Left ventricle myocardium inferior (tissue), 1 donor: ENCODE measurements around the gene C1orf115. TPM values are rescaled to one million over a fixed set of nuclear protein-coding genes. Genes with fewer than 3 reads are reported as not detected.

ENCODE experiments used
- DNase-seq: peaks from one replicate; pipeline ENCODE4 v3.0.0-alpha.2; 2020
- H3K27ac ChIP-seq: fragments of 200-600 bp; replicated peaks from 2 replicates; pipeline ENCODE4 v1.8.0; 2021
- H3K27me3 ChIP-seq: fragments of 200-600 bp; 2 replicates; pipeline ENCODE4 v1.8.0; 2021; ENCODE audit warnings: low read depth
- H3K36me3 ChIP-seq: fragments of 200-600 bp; 2 replicates; pipeline ENCODE4 v1.8.0; 2021
- H3K4me1 ChIP-seq: fragments of 200-600 bp; 2 replicates; pipeline ENCODE4 v1.8.0; 2021
- H3K4me3 ChIP-seq: fragments of 200-600 bp; 2 replicates; pipeline ENCODE4 v1.8.0; 2021; ENCODE audit warnings: mild to moderate bottlenecking, moderate library complexity
- H3K9me3 ChIP-seq: fragments of 200-600 bp; replicated peaks from 2 replicates; pipeline ENCODE4 v1.8.0; 2021
- intact Hi-C: fragments of 100-400 bp; cut with micrococcal nuclease; formaldehyde crosslinking; loops from one replicate; pipeline ENCODE4 v1.11.0; 2022
- total RNA-seq: library from RNA; stranded (reverse); fragmentation: NEBNext Ultra II Directional; extraction: Animal tissue kit (Norgen Biotek cat#: 25700); gene quantifications from one replicate; pipeline ENCODE4 v1.2.1, GENCODE V29; 2021
- TF ChIP-seq, protein P1 (sequence below): fragments of 200-600 bp; IDR thresholded peaks from 2 replicates; pipeline ENCODE4 v1.8.0; 2021; ENCODE audit warnings: antibody characterized with exemption, mild to moderate bottlenecking, borderline replicate concordance
- donor health status: DM: no; HTN: yes; CAD: no; lungs with severe emphysema.

C1orf115 gene
- total RNA-seq, 1 donor from 2014 or later = 14.2 TPM

DNA sequence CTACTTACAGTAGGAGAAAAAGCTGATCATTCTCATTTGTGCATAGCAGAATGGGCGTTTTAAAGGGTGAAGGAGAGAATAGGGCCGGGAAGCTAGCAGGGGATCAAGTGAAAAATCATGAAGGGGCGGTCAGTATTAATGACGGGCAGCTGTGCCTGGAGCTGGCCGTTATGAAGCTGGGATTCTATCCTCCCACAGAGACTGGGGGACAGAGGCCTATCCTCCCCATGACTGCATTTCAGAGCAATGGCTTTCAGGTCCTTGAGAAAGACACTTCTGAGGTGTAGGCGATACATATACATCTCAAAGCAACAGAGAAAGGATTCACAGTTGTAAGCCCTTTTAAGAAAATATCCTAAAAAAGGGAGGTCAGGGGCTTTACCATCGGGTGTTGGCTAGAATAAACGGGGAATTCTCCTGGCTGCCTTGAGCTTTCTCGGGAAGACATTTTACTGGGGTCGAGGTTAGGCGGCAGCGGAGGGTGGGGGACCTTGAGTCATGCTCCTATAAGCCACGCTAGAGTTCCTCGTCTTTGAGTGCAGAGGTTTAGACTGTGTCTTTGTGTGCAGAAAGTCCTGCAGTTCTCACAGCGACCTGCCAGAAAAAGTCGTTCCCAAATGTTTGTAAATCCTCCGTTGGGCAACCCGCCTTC, 57.4 kb downstream of the C1orf115 start:
- Histone ChIP-seq H3K4me1 (peaks cover 53% of the 10 kb centered on the region), H3K27me3 (no peaks in the 10 kb centered on the region), H3K9me3 (no peaks in the 10 kb centered on the region), H3K36me3 (no peaks in the 10 kb centered on the region), H3K4me3 (peak overlapping the region; percentile 87), H3K27ac (peak overlapping the region; percentile 96)
- intact Hi-C loops = no loop called here
- TF ChIP-seq, protein P1, sequence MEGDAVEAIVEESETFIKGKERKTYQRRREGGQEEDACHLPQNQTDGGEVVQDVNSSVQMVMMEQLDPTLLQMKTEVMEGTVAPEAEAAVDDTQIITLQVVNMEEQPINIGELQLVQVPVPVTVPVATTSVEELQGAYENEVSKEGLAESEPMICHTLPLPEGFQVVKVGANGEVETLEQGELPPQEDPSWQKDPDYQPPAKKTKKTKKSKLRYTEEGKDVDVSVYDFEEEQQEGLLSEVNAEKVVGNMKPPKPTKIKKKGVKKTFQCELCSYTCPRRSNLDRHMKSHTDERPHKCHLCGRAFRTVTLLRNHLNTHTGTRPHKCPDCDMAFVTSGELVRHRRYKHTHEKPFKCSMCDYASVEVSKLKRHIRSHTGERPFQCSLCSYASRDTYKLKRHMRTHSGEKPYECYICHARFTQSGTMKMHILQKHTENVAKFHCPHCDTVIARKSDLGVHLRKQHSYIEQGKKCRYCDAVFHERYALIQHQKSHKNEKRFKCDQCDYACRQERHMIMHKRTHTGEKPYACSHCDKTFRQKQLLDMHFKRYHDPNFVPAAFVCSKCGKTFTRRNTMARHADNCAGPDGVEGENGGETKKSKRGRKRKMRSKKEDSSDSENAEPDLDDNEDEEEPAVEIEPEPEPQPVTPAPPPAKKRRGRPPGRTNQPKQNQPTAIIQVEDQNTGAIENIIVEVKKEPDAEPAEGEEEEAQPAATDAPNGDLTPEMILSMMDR = no peak
- no peak for DNase-seq

DNA sequence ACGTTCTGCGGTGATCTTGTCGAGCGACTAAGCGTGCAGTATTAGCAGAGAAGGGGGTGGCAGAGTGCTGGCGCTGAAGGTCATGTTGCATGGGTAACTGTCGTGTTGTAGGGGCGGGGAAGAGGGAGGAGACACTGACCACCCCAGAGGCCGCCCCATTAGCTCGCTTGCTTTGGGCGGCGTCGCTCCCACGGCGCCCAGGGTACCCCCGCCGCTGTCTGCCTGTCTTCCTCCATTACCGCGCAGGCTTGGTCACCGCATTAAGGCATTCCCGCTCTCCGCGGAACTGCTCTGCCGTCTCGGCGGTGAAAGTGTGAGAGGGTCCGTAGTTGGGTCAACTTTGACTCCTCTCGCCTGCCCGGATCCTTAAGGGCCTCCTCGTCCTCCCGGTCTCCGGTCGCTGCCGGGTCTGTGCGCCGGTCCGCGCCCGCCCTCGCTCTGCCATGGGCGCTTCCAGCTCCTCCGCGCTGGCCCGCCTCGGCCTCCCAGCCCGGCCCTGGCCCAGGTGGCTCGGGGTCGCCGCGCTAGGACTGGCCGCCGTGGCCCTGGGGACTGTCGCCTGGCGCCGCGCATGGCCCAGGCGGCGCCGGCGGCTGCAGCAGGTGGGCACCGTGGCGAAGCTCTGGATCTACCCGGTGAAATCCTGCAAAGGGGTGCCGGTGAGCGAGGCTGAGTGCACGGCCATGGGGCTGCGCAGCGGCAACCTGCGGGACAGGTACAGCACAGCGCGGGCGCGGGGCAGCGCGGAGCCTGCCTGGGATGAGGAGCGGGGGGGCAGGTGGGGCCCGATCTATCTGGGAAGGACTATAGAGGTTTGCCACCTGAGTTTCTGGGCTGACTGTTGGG, 58.1 kb downstream of the C1orf115 start, which contains the start of gene MTARC2:
Gene MTARC2, plus strand, starts transcription at position 234 of the 846 bp plus-strand sequence. Its CDS starts 210 bp downstream, at position 444.
- H3K9me3 ChIP-seq = no peaks in the 10 kb centered on the region
- DNase-seq = peak; percentile 86
- no peaks in the 10 kb centered on the region for H3K27me3 ChIP-seq
- H3K4me1 ChIP-seq = peaks cover 56% of the 10 kb centered on the region
- peak within 1 kb of the TSS; percentile 96 for H3K27ac ChIP-seq
- H3K36me3 ChIP-seq = no peaks in the 10 kb centered on the region
- TF ChIP-seq, protein P1 = no peak
- intact Hi-C loops = no loop called here
- peak within 1 kb of the TSS; percentile 87 for H3K4me3 ChIP-seq

Other genes starting within 250 kb of the C1orf115 start
- gene MARK1, start 162.2 kb upstream of the C1orf115 start, total RNA-seq = 14.9 TPM
- gene MTARC2, start 58.0 kb downstream of the C1orf115 start, total RNA-seq = 22.6 TPM
- 8.3 TPM for gene MTARC1, start 96.5 kb downstream of the C1orf115 start, total RNA-seq
- gene HLX, start 189.1 kb downstream of the C1orf115 start, total RNA-seq = 3.5 TPM